GM18951 (cell line): ENCODE data around the gene OR10R2.
"Not testable (repeated sequence)": the region's sequence is repeated elsewhere in the genome, so short reads cannot be mapped to it uniquely, and the experiment has no call there.

ENCODE experiments used
- POLR2A ChIP-seq: IDR thresholded peaks from 4 replicates; pipeline ENCODE4 v1.6.1; 2011; ENCODE audit warnings: mild to moderate bottlenecking; ENCODE audit not compliant: insufficient read length, insufficient read depth; ENCODE audit errors: extremely low read depth
- in situ Hi-C: fragments of 300-500 bp; cut with MboI; formaldehyde crosslinking; loops from one replicate; pipeline ENCODE4 v1.12.0; 2022; ENCODE audit warnings: low sequenced_read_pairs, mixed read lengths, inconsistent platforms; ENCODE audit not compliant: unreplicated experiment

The OR10R2 gene, protein sequence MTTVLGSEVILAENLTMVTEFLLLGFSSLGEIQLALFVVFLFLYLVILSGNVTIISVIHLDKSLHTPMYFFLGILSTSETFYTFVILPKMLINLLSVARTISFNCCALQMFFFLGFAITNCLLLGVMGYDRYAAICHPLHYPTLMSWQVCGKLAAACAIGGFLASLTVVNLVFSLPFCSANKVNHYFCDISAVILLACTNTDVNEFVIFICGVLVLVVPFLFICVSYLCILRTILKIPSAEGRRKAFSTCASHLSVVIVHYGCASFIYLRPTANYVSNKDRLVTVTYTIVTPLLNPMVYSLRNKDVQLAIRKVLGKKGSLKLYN

DNA sequence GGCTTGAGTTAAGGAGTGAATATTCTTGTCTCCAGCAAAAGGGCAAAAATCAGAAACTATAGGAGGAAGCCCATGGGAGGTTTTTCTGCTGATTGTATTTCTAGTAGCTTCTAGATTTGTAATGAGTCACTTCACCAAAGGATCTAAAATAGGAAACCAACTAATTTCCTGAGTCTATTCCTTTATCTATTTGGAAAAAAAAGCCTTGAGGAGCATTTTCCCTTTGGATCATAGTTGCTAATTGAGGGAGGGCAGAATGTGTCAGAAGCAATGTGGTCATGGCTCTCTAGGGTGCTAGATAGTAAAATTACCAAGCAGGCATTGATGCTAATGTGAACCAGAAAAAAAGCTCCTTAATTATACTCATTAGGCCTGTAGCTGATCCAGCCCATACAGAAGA lies at the start of gene OR10R2:
OR10R2 (plus strand) TSS at position 301 of the 400 bp plus-strand sequence. CDS start 106 bp downstream, outside the sequence.
- in situ Hi-C loops = no loop called here
- no peak for TF ChIP-seq POLR2A

DNA sequence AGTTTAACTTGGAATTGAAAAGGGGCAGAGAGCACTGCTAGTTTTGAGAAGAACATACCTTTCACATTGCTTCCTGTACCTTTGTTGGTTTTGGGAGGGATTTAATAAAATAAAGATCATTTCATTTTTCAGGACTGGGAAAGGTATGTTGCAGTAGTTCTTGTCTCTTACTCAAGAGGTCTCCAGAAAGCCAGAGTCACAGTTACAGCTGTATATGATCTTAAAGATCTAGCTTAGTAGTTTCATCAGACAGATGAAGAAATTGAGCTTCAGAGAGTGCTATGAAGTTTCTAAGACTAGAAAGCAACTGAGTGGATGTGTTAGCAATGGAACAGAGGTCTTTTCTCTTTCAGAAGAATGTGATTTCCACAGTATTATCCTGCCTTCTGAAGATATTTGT lies 47.0 kb upstream of the OR10R2 start:
- in situ Hi-C loops = no loop called here
- no peak for TF ChIP-seq POLR2A

DNA sequence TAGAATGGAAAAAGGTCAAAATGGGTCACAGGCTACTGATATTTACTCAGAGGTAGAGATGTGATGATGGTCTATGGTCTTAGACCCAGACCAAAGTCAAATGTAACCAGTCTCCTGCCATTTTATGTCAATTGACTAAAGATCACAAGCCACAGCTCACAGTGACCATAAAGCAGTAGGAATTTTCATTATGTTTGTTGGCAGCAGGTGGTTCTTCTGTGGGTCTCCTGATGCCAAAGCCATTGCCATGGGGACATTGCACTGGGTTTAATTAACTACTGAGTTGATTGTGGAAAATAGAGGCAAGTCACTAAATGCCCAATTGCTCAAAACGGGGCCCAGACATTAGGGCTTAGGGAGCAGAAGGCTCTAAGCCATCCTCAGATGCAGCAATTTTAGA lies 45.9 kb upstream of the OR10R2 start, which contains the start of gene OR10K2:
OR10K2 (minus strand) TSS at position 101 of the 400 bp plus-strand sequence. CDS start 5,371 bp downstream, outside the sequence.
- in situ Hi-C loops = no loop called here
- TF ChIP-seq POLR2A = no peak

DNA sequence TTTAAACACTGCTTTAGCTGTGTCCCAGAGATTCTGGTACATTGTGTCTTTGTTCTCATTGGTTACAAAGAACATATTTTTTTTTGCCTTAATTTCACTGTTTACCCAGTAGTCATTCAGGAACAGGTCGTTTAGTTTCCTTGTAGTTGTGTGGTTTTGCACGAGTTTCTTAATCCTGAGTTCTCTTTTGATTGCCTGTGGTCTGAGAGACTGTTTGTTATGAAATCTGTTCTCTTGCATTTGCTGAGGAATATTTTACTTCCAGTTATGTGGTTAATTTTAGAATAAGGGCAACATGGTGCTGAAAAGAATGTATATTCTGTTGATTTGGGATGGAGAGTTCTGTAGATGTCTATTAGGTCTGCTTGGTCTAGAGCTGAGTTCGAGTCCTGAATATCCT lies 41.9 kb upstream of the OR10R2 start:
- in situ Hi-C loops = not testable (repeated sequence)

DNA sequence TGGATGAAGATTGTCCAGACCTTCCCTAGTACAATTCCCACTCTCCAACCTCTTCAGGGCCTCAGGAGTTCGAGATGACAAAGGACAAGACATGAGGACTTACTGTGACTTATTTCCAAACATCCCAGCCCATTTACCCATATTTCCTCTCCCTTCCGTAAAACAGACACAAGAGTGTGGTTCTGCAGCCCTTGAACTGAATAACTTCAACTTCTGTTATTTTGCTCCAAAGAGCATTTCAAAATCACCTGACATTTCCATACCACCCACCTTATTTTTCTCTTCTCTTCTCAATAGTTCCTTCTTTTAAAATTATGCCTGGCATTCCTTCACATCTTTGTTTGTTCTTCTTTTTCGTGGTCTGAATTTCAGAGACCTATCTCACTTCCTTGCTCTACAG lies 37.3 kb upstream of the OR10R2 start:
- in situ Hi-C loops = no loop called here
- no peak for TF ChIP-seq POLR2A

DNA sequence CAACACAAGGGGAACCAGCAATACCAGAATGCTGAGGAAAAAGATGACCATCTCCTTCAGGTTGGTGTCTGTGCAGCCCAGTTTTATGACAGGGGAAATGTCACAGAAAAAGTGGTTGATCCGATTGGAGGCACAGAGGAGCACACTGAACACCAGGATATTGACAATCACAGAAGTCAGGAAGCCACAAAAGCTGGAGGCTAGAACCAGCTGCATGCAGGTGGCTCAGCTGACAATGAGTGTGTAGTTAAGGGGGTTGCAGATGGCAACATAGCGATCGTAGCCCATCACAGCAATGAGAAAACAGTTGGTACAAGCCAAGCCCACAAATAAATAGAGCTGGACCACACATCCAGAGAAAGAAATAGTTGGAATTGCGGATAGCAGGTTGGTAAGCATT lies 26.6 kb upstream of the OR10R2 start:
- in situ Hi-C loops = no loop called here
- no peak for TF ChIP-seq POLR2A

DNA sequence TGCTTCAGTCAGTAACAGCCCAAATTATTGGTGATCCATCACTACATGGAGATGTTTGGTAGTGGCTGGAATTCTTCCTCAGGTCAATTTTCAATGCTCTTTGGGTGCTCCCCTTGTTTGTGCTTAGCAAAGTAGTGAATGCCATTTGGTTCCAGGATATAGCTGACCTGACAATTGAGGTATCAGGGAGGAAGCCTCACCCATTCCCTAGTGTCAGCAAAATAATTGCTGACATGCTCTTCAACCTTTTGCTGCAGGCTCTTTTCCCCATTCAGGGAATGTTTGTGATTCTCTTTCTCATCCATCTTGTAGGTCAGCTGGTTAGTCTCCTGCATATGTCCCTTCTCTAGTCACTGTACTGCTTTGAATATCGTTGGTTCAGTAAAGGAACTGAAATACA lies 17.5 kb upstream of the OR10R2 start:
- TF ChIP-seq POLR2A = no peak
- in situ Hi-C loops = no loop called here

DNA sequence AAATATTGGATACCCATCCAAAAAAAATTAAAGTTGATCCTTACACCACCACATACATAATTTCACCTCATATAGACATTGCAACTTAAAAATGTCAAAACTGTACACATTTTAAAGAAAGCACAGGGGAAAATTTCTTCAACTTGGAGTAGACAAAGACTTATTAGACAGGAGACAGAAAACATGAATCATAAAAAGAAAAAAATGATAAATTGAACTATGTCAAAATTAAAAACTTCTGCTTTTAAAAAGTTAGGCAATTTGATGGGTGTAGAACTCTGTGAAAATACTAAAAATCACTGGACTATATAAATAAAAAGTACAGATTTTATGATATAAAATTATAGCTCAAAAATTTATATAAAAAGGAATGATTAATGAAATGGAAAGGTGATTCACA lies 14.8 kb upstream of the OR10R2 start:
- in situ Hi-C loops = no loop called here
- no peak for TF ChIP-seq POLR2A

DNA sequence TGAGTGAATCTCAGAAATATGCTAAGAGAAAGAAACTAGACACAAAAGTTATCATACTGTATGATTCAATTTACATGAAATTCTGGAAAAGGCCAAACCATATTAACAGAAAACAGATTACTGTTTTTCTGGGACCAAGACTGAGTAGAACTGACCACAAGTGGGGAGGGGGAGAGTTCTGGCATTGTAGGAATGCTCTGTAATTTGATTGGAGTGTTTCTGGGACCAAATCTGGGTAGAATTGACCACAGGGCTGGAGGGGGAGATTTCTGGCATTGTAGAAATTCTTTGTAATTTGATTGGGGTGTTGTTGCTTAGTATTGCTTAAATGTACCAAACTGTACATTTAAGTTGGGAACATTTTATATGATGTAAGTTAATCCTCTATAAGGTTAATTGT lies 13.8 kb upstream of the OR10R2 start:
- in situ Hi-C loops = no loop called here
- no peak for TF ChIP-seq POLR2A

DNA sequence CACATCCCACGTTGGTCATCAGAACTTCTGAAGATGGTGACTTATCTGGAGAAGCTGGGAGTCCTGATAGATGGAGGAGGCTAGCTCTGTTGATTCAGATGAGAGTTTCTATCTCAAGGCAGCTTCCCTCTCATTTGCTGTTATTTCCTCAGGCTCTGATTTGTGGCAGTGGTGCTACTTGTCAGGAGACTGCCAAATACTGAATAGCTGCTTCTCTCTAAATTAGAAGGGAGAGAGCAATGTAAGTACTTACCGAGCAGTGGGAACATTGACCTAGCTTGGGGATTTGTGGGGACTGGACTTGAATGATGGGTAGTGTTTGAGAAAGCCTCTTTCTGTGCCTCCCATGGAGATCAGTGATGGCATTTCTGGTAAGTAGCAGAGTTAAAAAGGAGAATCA lies 10.5 kb upstream of the OR10R2 start, which contains the start of gene OR10K1:
OR10K1 (plus strand) TSS at position 301 of the 400 bp plus-strand sequence. CDS start 3,728 bp downstream, outside the sequence.
- in situ Hi-C loops = no loop called here
- no peak for TF ChIP-seq POLR2A

DNA sequence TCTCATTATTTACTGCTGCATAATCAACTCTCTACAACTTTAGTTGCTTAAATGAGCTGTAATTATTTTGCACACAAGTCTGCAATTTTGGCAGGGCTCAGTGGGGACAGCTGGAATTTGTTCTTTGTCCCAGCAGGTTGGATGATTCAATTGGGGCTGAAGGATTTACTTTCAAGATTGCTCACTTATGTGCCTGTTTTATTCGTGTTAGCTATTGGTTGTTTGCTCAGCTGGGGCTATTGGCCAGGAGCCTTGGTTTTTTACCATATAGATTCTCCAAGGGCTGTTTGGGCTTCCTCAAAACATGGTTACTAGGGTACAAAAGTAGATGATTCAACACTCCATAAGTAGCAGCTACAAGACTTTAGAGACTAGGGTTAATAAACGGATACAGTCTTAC lies 13.4 kb downstream of the OR10R2 start:
- in situ Hi-C loops = no loop called here
- no peak for TF ChIP-seq POLR2A

DNA sequence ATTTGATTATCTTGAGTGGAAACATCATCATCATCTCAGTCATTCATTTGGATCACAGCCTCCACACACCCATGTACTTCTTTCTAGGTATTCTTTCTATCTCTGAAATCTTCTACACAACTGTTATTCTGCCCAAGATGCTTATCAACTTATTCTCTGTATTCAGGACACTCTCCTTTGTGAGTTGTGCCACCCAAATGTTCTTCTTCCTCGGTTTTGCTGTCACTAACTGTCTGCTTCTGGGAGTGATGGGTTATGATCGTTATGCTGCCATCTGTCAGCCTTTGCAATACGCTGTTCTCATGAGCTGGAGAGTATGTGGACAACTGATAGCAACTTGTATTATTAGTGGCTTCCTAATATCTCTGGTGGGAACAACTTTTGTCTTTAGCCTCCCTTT lies 19.3 kb downstream of the OR10R2 start:
- in situ Hi-C loops = no loop called here
- no peak for TF ChIP-seq POLR2A

DNA sequence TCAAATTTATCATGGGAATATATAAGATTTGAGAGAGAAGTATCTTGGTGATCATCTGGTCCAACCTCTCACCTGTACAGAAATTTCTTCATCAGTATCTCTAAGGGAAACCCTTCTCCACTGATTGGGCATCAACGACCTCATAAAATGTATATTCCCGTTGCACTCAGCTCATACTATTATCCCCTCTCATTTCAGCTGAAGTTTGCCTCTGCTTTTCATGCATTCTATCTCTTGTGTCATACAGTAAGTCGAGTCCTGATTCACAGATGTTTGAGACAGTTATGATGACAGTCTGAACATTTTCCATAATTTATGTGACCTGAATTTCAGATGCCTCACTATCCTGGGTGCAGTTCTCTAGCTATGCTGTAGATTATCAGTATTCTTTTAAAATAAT lies 21.0 kb downstream of the OR10R2 start:
- TF ChIP-seq POLR2A = no peak
- in situ Hi-C loops = no loop called here

DNA sequence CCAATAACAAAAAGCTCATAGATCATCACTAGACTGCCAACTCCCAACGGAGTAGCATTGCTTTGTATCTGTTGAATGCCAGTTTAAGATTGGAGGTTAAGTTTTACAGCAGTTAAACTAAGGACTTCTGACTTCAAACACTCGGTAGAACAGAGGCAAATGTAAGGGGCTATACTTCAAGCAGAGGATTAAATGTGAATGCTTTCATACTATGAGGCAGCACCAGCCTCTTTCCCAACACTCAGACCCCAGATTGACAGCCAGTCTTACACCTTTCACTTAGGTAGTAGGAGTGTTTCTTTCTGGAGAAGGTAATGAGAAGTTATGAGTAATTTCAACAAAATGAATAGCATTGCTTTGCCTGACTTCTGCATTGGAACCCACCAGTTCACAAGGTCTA lies 22.8 kb downstream of the OR10R2 start:
- in situ Hi-C loops = no loop called here

More for the DNA sequence above, 22.8 kb downstream of the OR10R2 start:
- no peak for TF ChIP-seq POLR2A
